A673 (cell line): ENCODE data around the gene ATP1A2. TPM values are rescaled to one million over a fixed set of nuclear protein-coding genes. Genes with fewer than 3 reads are reported as not detected.

Experiments
- BruUV-seq: library from RNA; stranded (reverse); fragments of 400-500 nt; replicated peaks from 2 replicates; lab custom pipeline; 2021; lab: Mats Ljungman, UMichigan
- CTCF ChIA-PET: fragments of 300-600 bp; sonication (Branson Sonifier 250); formaldehyde crosslinking; loops from one replicate; lab custom pipeline; 2022; ENCODE audit warnings: antibody characterized with exemption; lab: Charles Lee
- POLR2A ChIA-PET: fragments of 300-600 bp; sonication (Branson Sonifier 250); formaldehyde crosslinking; loops from one replicate; lab custom pipeline; 2022; ENCODE audit warnings: antibody characterized with exemption; ENCODE audit not compliant: low non-redundant PET; lab: Charles Lee
- DNase-seq: peaks from one replicate; pipeline ENCODE4 v3.0.0-alpha.2; 2015; ENCODE audit warnings: low spot score
- H3K27ac ChIP-seq: fragments of 200-600 bp; sonication (generic); 2 replicates; pipeline ENCODE4 v1.5.1; 2016; ENCODE audit warnings: mixed run types, low read depth, mild to moderate bottlenecking, mixed read lengths, antibody characterized with exemption, low read length; ENCODE audit not compliant: poor library complexity, severe bottlenecking
- H3K27me3 ChIP-seq: fragments of 200-600 bp; sonication (generic); replicated peaks from 2 replicates; pipeline ENCODE4 v1.6.1; 2017; ENCODE audit warnings: mixed run types, low read depth, mild to moderate bottlenecking, mixed read lengths, antibody characterized with exemption, low read length; ENCODE audit not compliant: insufficient read depth, poor library complexity
- H3K36me3 ChIP-seq: fragments of 200-600 bp; sonication (generic); 2 replicates; pipeline ENCODE4 v1.6.1; 2016; ENCODE audit warnings: mixed run types, mild to moderate bottlenecking, mixed read lengths, antibody characterized with exemption, low read length; ENCODE audit not compliant: insufficient read depth, poor library complexity, severe bottlenecking
- H3K4me1 ChIP-seq: fragments of 200-600 bp; sonication (generic); 2 replicates; pipeline ENCODE4 v1.6.1; 2017; ENCODE audit warnings: mixed run types, mild to moderate bottlenecking, mixed read lengths, antibody characterized with exemption, low read length; ENCODE audit not compliant: insufficient read depth, poor library complexity, severe bottlenecking
- H3K4me3 ChIP-seq: fragments of 200-600 bp; sonication (generic); 2 replicates; pipeline ENCODE4 v1.5.1; 2016; ENCODE audit warnings: low read depth, mixed run types, mild to moderate bottlenecking, mixed read lengths, low read length; ENCODE audit not compliant: poor library complexity, severe bottlenecking
- H3K9me3 ChIP-seq: fragments of 200-600 bp; sonication (generic); 2 replicates; pipeline ENCODE4 v1.6.1; 2016; ENCODE audit warnings: mixed run types, low read depth, mild to moderate bottlenecking, mixed read lengths, antibody characterized with exemption, low read length; ENCODE audit not compliant: poor library complexity, severe bottlenecking
- EZH2 ChIP-seq: fragments of 200-600 bp; sonication (generic); IDR thresholded peaks from 2 replicates; pipeline ENCODE4 v1.6.1; 2017; ENCODE audit warnings: borderline replicate concordance, low read depth, mild to moderate bottlenecking, mixed read lengths, antibody characterized with exemption, low read length; ENCODE audit not compliant: poor library complexity, severe bottlenecking
- intact Hi-C: fragments of 100-400 bp; cut with micrococcal nuclease; formaldehyde crosslinking; loops from one replicate; pipeline ENCODE4 v1.10.0; 2022; ENCODE audit not compliant: unreplicated experiment
- total RNA-seq: library from RNA; stranded (reverse); gene quantifications from 2 replicates; pipeline ENCODE4 v1.2.3, GENCODE V29; 2021
- TF ChIP-seq, protein P1 (sequence below): fragments of 300-800, 200-600 bp; sonication (generic); conservative IDR thresholded peaks from 2 replicates; pipeline ENCODE4 v1.5.1; 2017; ENCODE audit warnings: low read depth, mild to moderate bottlenecking, antibody characterized with exemption, low read length, moderate library complexity, mixed read lengths

ATP1A2 gene
- total RNA-seq, 1 experiment from 2014 or later, result not detected

DNA sequence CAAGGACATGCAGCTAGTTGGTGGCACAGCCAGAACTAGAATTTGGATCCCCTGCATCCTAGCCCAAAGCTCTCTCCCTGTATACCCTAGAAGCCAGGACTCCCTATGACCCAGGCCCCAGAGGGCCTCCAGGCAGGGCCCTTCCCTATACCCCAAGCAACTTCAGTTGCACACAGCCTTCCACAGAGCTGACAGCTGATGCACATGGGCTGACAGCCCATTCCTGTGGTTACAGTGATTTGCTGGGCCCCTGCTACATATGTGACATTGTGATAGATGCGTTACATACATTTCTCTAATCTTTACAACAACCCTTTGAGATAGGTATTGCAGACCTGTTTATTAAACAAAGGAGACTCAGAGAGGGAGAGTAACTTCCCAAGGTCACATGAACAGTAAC, 5.8 kb downstream of the ATP1A2 start:
- ChIA-PET POLR2A (no interaction called here), CTCF (no interaction called here)
- Histone ChIP-seq H3K4me1 (no peaks in the 10 kb centered on the region), H3K27me3 (no peaks in the 10 kb centered on the region), H3K27ac (no peak overlapping the region), H3K36me3 (no peaks in the 10 kb centered on the region), H3K4me3 (no peak overlapping the region), H3K9me3 (no peaks in the 10 kb centered on the region)
- TF ChIP-seq EZH2, result no peak
- TF ChIP-seq, protein P1, sequence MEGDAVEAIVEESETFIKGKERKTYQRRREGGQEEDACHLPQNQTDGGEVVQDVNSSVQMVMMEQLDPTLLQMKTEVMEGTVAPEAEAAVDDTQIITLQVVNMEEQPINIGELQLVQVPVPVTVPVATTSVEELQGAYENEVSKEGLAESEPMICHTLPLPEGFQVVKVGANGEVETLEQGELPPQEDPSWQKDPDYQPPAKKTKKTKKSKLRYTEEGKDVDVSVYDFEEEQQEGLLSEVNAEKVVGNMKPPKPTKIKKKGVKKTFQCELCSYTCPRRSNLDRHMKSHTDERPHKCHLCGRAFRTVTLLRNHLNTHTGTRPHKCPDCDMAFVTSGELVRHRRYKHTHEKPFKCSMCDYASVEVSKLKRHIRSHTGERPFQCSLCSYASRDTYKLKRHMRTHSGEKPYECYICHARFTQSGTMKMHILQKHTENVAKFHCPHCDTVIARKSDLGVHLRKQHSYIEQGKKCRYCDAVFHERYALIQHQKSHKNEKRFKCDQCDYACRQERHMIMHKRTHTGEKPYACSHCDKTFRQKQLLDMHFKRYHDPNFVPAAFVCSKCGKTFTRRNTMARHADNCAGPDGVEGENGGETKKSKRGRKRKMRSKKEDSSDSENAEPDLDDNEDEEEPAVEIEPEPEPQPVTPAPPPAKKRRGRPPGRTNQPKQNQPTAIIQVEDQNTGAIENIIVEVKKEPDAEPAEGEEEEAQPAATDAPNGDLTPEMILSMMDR, result no peak
- intact Hi-C loops, result no loop called here
- no peak for DNase-seq
- no TSS peak for BruUV-seq

DNA sequence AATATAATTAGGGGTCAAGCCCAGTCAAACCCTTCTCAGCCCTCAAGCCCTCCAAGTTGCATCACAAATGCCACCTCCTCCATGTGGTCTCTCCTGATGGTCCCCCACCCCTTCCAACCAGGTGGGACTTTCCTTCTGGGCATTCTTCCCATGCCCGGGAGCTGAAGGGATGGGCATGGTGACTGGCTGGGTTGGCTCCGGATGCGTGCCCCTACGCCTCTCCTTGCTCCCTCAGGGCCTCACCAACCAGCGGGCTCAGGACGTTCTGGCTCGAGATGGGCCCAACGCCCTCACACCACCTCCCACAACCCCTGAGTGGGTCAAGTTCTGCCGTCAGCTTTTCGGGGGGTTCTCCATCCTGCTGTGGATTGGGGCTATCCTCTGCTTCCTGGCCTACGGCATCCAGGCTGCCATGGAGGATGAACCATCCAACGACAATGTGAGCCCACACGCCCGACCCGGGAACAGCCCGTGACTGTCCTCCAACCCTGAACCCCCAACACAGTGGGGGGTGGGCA, 7.5 kb downstream of the ATP1A2 start:
- H3K9me3 ChIP-seq, result no peaks in the 10 kb centered on the region
- BruUV-seq, result no TSS peak
- no peak overlapping the region for H3K4me3 ChIP-seq
- H3K4me1 ChIP-seq, result no peaks in the 10 kb centered on the region
- intact Hi-C loops, result no loop called here
- CTCF ChIA-PET, result interaction anchor here (0.6 kb wide), 1 partner anchor 25 kb away, joined by 4 read pairs; no protein-coding TSS in a partner anchor
- H3K27ac ChIP-seq, result no peak overlapping the region
- no peaks in the 10 kb centered on the region for H3K27me3 ChIP-seq
- no peak for DNase-seq
- POLR2A ChIA-PET, result no interaction called here
- H3K36me3 ChIP-seq, result no peaks in the 10 kb centered on the region
- TF ChIP-seq EZH2, result no peak
- TF ChIP-seq, protein P1, result no peak

DNA sequence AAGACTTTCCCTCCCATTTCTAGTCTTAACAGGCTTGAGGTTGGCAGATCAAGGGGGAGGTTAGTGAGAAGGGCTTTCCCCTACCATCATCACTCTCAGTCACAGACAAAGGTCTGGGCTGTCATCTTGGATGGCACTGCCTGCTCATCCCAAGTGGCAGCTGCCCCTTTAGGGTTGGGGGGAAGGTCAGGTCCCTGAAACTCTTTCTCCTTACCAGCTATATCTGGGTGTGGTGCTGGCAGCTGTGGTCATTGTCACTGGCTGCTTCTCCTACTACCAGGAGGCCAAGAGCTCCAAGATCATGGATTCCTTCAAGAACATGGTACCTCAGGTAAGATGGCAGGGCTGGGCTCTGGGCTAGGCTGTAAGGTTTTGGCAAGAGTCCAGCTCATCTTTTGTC, 8.2 kb downstream of the ATP1A2 start:
- ChIA-PET POLR2A (interaction anchor here (0.6 kb wide), 1 partner anchor 174 kb away, joined by 3 read pairs; no protein-coding TSS in a partner anchor), CTCF (interaction anchor here (0.5 to 0.7 kb wide), 2 partner anchors 11 to 71 kb away, joined by 4 to 5 read pairs; no protein-coding TSS in a partner anchor)
- intact Hi-C loops, result no loop called here

More for the DNA sequence above, 8.2 kb downstream of the ATP1A2 start:
- Histone ChIP-seq H3K4me1 (no peaks in the 10 kb centered on the region), H3K4me3 (no peak overlapping the region), H3K36me3 (no peaks in the 10 kb centered on the region), H3K27ac (no peak overlapping the region), H3K9me3 (no peaks in the 10 kb centered on the region), H3K27me3 (no peaks in the 10 kb centered on the region)
- no TSS peak for BruUV-seq
- DNase-seq, result no peak
- TF ChIP-seq, protein P1, result no peak
- TF ChIP-seq EZH2, result no peak
